ENCODE results near the gene ZFAND3.

ZFAND3 gene

DNA sequence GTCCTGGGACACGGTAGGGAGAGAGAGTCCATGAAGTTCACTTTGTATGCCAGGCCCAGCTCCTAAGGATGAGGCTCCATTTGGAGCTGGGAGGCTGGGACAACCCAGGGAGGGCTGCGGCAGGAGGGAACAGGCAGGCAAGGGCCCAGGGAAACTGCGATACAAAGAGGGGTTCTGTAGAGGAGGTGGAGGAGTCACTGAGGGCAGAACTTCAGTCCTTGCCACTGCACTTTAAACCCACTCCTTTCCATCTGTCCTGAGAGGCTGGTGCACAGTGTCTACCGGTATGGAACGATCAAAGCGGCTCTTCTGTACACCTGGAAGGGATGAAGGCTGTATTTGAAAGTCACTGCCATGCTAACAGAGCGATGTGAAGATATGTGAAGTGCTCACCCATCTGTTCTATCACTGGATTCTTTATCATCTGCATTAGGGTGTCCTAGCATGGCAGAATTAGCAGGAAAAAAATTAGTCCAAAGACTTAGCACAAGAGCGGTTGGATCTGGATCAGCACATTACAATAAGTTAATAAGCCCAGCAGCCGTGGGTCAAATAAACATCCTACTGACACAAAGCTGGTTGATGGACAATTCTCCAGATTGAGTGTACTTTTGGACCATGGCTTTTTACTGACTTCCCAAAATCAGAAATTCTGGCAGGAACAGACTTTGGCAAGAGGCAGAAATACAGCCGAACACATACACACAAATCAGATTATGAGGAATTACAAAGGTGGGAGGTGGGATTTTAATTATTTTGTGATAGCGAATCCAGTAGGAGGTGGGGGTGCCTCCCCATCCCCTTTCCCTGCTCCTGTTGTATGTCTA, 20.9 kb upstream of the ZFAND3 start:
- no peak for DNase-seq

- DNase-seq = no peak
These were observed 20.3 kb upstream of the ZFAND3 start for GRCh38 chr6:37799263-37799644.

- DNase-seq = no peak
These were observed 18.6 kb upstream of the ZFAND3 start for GRCh38 chr6:37800703-37801604.

- DNase-seq = no peak
These were observed 18.0 kb upstream of the ZFAND3 start for GRCh38 chr6:37801605-37801940.

GRCh38 chr6:37802810-37803209, 16.7 kb upstream of the ZFAND3 start:
- DNase-seq = no peak

GRCh38 chr6:37804586-37804985, 14.9 kb upstream of the ZFAND3 start:
- no peak for DNase-seq

GRCh38 chr6:37806213-37806612, 13.3 kb upstream of the ZFAND3 start:
- no peak for DNase-seq

DNA sequence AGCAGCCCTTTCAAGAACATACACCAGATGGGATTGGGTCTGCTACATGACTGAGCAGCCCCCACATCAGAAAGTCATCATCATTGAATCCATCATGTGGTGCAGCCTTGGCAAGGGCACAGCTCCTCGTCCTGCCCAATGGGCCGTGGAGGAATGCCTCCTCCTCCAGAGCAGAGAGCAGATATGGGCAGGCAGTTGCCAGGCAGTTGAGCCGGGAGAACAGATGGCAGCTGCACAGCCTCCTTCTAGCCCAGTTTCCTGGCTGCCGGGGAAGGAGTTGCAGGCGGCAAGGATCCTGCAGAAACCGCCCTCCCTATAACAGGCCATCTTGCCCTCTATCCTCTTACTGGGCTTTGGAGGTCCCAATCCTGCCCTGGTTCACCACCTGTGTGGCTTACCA, 11.9 kb upstream of the ZFAND3 start:
- DNase-seq = peak; percentile 96

GRCh38 chr6:37809197-37809543, 10.4 kb upstream of the ZFAND3 start:
- DNase-seq = peak; percentile 6

DNA sequence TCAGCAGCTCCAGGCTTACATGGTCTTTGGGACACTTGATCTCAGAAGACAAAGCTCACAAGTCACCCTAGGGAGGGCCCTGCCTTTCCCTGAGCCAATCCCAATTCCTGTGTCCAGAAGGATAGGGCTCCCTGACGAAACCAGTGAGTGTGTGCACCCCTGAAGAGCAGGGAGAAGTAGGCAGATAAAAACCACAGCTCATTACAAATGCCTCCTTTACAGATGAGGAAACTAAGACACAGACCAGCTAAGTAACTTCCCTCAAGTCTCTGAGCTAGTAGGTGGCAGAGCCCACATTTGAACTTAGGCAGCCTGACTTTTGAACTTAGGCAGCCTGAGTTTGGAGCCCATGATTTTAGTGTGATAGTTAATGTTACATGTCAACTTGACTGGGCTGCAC, 6.7 kb upstream of the ZFAND3 start:
- no peak for DNase-seq

DNA sequence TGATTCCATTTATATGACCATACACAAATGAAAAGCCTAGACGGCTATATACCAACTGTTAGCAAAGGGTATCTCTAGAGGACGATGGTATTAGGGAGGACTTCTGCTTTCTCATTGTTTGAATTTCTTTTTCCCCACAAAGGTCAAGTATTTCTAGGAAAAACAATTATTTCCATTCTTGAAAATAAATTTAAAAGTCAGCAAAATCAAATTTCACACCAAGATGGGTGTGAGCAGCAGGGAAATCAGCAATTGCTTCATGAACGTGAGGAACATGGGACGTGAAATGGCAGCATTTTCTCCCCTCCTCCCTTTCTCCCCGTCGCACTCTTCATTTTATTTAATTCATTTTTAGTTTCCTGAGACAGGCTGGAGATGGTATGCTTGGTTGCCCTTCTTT, 5.2 kb upstream of the ZFAND3 start:
- DNase-seq = no peak

- DNase-seq = no peak
These were observed 2.7 kb upstream of the ZFAND3 start for GRCh38 chr6:37816599-37817375.

GRCh38 chr6:37818536-37819176, 871 bp upstream of the ZFAND3 start:
- peak; percentile 96 for DNase-seq

DNA sequence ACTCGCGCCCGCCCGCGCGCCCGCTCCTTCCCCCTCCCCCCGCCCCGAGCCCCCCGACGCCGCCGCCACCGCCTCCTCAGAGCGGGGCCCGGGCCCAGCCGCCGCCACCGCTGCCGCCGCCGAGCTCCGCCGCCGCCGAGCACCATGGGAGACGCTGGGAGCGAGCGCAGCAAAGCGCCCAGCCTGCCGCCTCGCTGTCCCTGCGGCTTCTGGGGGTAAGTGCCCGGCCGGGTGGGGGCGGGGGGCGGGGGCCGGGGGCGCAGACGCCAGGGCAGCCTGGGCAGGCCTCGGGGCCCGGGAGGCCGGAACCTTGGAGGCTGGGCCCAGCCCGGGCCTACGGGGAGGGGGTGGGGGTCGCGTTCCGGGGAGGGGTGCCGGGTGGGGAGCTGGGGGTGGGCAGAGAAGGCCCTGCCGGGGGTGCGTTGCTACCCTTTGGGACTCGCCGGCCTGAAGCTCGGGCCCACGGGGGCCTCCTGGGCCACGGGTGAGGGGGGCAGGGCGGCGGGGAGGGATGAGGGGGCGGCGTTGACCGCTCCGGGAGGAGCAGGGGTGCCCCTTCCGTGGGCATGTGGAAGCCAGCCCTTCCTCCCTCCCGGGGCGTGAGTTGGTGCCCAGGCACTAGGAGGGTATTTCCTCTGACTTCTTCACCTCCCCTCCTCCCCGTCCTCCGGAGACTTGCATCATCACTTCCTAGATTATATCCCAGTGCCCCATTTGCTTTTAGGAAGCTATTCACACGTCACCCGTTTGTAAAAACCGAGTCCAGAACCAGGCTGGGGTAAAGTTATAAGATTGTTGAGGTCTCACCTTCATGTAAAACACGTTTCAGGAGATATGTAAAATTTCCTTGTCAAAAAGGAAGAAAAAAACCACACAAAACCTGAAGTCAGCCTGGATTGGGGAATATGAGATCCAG, 533 bp downstream of the ZFAND3 start:
- no peak for DNase-seq

DNA sequence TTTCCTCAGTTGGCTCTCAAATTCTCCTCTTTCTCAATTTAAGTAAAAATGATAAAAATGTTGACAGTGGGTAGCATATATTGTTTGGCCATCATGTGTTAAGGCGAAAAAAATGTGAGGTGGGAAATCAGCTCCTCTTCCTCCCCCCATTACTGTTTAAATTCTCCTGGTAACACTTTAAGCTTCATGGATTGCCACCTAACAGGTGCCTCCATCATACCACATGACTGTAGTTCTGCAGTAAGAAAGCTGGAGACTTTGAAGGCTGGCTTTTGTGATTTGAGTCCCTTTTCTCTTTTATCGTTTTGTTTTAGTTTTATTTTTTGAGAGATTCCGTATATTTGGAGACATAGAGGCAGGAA, 1.2 kb downstream of the ZFAND3 start:
- no peak for DNase-seq

DNA sequence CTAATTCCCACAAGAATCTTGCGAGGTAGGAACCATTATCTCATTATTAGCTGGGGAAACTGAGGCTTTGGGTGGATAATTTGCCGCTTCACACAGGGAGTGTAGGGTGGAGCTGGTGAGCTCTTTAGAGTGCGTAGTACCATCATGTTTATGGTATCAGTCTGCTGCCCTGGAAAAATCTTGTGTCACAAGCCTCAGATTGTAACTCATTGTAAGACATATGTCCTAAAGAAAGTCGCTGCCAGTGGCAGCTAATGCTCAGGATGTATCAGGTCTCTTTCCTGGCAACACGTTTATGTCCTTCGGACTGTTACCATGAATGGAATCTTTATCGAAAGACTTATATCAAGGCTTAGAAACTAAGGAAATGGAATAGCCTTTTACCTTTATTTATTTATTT, 1.9 kb downstream of the ZFAND3 start:
- DNase-seq = no peak

DNA sequence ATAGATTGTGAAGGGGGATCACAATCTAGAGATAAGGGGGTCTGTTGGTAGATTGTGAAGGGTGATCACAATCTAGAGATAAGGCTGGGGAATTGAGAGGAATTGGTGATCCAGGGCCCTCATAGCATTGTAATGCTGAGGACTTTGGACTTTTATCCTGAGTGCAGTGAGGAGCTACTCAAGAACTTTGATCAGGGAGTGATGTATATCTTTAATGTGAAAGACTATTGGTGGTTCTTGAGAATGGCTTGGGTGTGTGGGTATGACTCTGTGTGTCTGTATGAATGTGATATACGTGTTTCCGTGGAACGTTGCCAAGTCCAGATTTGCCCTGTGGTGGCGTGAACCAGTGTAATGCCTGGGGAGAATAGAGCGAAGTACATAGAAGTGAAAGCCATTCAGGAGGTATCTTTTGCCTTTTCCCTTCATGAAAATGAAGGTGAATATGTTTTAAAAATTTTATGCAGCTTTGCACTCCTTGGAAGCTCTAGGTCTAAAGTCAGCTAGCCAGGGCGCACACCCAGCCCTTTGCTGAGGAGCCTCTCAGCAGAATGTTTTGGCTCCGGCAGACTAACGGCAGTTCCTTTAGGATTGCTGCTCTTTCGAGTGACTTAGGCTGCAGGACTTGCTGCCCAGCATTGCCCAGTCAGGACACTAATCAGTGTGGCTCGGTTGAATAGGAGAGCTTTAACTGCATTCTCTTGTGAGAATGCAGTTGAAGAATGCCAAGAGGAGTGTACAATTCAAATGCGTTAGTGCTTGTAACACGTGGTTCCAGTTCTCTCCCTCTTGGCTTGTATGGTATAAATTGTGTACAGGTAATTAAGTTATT, 3.5 kb downstream of the ZFAND3 start:
- no peak for DNase-seq

- DNase-seq = no peak
These were observed 4.6 kb downstream of the ZFAND3 start for GRCh38 chr6:37824170-37824569.

GRCh38 chr6:37826188-37826587, 6.7 kb downstream of the ZFAND3 start:
- DNase-seq = no peak

GRCh38 chr6:37826993-37827392, 7.5 kb downstream of the ZFAND3 start:
- DNase-seq = no peak

Measured in NCI-H1694 treated with DMSO at 0.1 percent for 48 hours (cell line).